Dedifferentiated amniotic fluid mesenchymal stem cell (primary cell): Measurements from ENCODE around the gene MLPH.
A peak's percentile ranks its signal among the peaks of the same experiment; 100 is the strongest.

Source experiments
- DNase-seq: peaks from one replicate; pipeline ENCODE4 v3.0.0-alpha.2; 2016; ENCODE audit errors: extremely low spot score

Gene MLPH

DNA sequence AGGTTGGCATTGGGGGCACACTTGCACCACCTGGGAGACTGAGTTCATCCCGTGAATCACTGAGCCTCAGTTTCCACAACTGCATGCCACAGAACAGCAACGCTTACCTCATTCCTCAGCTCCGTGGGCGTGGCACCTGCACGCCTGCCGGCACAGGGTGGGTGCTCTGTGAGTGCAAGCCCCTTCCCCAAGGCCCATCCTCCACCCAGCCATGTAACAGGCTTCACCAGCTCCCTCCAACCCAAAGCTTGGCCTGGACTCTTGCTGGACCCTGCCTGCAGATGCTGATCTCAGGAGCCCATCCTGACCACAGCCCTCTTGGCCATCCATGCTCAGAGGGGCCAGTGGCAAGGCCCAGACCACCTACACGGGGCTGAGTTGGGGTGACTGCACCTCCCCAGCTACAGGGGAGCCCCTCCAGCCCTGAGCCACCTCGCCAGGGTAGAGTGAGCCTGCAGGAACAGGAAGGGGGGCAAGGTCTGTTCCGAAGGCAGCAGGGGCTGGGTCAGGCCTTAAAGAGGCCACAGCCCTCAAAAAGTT, 81.1 kb downstream of the MLPH start:
- no peak for DNase-seq

DNA sequence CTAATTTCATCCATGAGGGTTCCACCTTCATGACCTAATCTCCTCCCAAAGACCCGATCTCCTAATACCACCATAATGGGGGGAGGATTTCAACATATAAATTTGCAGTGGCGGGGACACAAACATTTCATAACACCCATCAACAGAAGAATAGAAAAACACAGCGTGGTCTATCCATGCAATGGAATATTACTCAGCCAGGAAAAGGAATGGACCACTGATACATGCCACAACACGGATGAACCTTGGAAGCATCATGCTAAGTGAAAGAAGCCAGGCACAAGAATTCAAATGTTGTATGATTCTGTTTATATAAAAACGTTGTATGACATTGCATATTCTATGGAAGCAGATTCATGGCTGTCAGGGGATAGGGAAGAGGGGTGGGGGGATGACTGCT, 82.0 kb downstream of the MLPH start:
- no peak for DNase-seq

- DNase-seq = no peak
Observed at GRCh38 chr2:237569896-237570295, 82.8 kb downstream of the MLPH start.

- no peak for DNase-seq
Observed at GRCh38 chr2:237570776-237571335, 83.8 kb downstream of the MLPH start.

DNA sequence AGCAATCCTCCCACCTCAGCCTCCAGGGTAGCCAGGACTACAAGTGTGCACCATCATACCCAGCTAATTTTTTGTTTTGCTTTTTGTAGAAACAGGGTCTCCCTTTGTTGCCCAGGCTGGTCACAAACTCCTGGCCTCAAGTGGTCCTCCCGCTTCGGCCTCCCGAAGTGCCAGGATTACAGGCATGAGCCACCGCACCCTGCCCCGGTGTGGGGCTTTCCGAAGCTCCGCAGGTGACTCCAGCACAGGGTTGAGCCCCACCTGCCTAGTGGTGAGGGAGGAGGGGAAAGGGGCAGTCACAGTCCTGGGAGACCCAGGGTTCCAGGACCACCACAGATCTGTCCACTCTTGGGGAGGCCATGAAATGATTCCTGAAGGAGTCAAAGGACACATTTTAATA, 84.5 kb downstream of the MLPH start:
- no peak for DNase-seq

GRCh38 chr2:237572021-237572741, 85.1 kb downstream of the MLPH start:
- DNase-seq = peak; percentile 92

DNA sequence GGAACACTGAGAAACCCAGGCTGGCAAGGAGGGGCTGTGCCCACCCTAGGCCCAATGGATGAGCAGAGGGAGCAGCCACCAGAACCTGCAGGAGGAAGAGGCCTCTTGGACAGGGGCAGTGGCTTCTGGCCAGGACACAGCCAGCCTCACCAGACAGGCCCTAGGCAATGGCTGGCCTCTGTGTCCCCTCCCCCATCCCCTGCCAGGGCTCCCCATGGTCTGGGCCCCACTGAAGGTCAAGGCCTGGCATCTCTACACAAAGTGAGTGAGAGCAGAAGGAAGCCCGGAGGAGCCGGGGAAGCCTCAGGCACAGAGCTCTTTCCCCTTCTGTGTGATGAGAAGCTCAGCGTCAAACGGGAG, 85.7 kb downstream of the MLPH start:
- DNase-seq = no peak

DNA sequence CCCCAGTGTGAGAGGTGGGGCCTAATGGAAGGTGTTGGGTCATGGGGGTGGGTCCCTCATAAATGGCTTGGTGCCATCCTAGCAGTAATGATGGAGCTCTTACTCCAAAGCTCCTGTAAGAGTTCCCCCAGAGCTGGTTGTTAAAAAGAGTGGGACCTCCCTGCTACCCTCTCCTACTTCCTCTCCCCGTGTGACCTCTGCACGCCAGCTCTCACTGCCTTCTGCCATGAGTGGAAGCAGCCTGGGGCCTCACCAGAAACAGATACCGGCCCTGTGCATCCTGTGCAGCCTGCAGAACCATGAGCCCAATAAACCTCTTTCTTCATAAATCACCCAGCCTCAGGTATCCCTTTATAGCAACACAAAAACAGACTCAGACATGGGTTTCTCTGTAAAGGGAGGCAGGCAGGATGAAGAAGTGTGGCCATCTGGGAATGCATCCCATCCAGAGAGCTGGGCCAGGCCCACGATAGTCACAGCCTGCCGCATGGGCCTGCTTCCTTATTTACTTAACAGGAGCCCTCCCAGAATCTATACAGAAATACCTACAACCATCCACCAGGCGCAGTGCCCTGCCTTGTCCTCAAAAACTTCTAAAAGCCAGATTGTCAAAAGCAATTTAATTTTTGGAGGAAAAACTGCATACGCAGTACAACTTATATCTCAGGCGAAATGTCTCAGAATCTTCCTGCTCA, 86.8 kb downstream of the MLPH start:
- no peak for DNase-seq

- no peak for DNase-seq
Observed at GRCh38 chr2:237574467-237574866, 87.4 kb downstream of the MLPH start.

- no peak for DNase-seq
Observed at GRCh38 chr2:237574894-237575868, 88.1 kb downstream of the MLPH start.

DNA sequence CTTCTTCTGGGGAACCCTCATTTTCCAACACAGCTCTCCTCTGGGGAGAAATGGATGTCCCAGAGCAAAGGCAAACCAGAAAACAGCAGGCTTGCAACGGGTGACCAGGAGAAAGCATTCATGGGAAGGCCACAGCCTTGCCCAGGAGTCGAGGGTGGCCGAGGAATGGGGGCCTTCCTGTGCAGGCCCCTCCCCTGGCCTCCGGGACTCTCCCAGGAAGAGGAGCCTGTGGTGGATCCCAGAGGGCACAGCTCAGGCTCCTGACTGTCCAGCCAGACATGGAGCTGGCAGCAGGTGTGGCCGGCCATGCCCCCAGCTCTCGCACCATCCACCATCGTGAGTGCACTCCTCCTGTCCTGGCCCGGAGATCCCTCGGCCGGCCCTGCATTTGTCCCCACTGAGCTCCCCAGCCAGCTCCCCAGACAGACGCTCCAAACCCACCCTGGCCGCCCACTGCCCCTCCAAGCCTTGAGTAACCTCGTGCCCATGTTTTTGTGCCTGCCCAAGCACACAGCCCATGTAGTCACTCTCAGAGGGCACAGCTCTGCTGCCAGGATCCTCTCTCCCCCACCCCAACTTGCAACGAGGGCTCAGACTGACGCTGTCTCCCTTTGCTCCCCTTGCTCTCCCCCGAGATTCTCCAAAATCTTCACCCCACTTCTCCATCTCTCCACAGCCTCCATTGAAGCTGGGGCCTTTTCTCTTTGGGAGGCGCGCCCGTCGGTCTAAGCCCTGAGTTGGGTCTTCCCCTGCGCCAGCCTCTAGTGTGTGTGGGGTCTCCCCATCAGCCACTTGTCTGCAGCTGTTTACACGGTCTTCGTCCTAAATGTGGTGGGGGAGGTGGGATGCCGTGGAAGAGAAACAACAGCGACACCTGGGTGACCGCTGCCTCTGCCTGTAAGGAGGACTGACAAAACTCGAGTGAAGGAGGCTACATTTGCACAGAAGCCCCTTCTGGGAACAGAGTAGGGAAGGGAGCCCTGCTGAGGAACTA, 89.1 kb downstream of the MLPH start:
- DNase-seq = no peak

- DNase-seq = no peak
Observed at GRCh38 chr2:237576974-237577373, 89.9 kb downstream of the MLPH start.

- DNase-seq = no peak
Observed at GRCh38 chr2:237577458-237577857, 90.4 kb downstream of the MLPH start.

DNA sequence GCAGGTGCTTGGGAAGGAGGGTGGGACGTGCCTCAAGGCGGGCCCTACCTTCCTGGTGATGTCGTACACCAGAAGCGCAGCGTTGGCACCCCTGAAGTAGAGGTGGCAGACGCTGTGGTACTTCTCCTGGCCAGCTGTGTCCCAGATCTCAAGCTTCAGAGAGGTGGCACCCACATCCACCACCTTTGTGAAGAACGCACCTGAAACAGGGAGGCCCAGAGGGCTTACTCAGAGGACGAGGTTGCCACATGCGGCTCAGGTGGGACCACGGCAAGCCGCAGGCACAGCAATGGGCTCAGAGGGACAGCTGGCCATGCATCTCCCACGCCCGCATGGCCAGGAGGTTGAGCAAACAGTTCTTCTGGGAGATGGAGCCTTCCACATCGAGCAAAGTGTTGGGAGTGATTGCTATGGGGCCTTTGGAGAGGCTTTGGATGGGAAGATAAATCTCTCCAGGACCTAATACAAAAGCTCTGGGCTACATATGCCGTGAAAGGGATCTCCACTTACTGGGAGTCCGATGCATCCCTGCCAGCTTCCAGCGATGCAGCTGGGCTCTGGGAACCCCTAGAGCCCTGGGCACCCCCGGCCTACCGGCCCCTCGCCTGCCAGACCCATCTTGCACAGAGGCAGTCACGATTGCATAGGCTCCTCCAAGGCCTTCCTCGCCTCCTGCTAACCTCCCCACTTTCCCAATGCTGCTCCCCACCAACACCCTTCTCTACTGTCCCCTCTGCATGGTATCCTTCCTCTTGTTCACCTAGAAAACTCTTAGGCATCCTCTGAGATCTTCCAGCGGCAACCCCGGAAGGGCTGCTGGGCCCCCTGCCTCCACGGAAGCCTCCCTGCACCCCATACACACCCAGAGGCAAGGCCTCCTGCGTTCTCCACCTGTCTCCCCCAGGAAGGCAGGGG, 91.2 kb downstream of the MLPH start:
- no peak for DNase-seq

- DNase-seq = no peak
Observed at GRCh38 chr2:237581326-237581725, 94.3 kb downstream of the MLPH start.

DNA sequence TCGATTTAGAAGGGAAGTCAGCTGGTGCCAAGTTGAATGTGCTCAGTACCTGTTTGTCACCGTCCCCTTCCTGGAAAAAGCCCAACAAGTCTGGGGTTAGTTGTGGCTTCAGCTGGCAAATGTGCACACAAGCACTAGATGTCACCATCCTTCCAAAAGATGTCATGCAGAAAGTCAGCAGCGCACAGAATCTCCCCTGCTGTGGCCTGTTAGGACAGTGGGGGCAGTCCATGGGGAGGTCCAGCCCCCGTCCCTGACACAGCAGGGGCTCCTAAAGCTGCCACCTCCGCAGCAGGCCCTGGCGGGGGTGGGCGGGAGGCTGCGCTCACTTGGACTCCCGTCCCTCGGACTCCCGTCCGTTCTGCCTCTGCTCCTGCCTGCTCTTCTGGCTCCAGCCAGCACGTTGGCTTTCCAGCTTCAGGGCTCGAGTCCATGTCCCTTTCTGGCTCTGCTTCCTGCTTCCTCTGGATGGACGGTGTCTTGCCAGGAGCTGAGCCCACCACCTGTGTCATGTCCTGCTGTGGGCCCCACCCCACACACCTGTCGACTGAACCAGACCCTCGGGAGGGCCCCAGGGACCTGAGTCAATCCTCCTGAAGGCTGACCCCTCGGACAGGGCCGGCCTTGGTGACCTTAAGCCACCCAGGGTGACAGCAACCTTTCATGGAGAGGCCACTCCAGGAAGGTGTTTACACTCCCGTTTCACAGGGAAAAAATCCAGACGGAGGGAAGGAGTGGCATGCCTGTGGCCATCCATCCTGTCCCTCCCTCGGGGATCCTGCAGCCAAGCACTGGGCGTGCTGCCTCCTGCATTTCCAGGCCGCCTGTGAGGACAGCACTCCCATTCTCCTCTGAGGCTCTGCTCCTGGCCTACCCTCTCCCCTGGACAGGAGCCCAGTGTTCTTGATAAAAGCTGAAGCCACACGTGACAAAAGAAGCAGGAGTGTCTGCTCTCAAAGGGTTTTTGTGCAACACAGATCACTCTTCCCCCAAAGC, 95.0 kb downstream of the MLPH start:
- peak; percentile 36 for DNase-seq

GRCh38 chr2:237583385-237584295, 96.6 kb downstream of the MLPH start:
- no peak for DNase-seq
